Prostate gland (tissue), 2 donors: ENCODE results near the gene GADL1. TPM values are rescaled to one million over a fixed set of nuclear protein-coding genes. Genes with fewer than 3 reads are reported as not detected.

Source experiments
- DNase-seq: peaks from one replicate; pipeline ENCODE4 v3.0.0-alpha.2; 2019; ENCODE audit warnings: low spot score
- H3K27ac ChIP-seq, 2 donors: fragments of 200-600 bp; sonication (generic); 2 replicates each; pipeline ENCODE4 v1.5.1; 2017 to 2019
- H3K27me3 ChIP-seq: fragments of 200-600 bp; sonication (generic); replicated peaks from 2 replicates; pipeline ENCODE4 v1.5.1; 2019; ENCODE audit not compliant: insufficient read depth
- H3K36me3 ChIP-seq, 2 donors: fragments of 200-600 bp; sonication (generic); 1 replicate in 1 of 2; 2 replicates in 1 of 2; pipeline versions ENCODE4 v1.5.1 to v1.8.1; 2017 to 2019
- H3K4me1 ChIP-seq: fragments of 200-600 bp; sonication (generic); replicated peaks from 2 replicates; pipeline ENCODE4 v1.5.1; 2019
- H3K4me3 ChIP-seq, 2 donors: fragments of 200-600 bp; sonication (generic); 2 replicates each; pipeline ENCODE4 v1.5.1; 2017 to 2019
- H3K9me3 ChIP-seq: fragments of 200-600 bp; sonication (generic); 2 replicates; pipeline ENCODE4 v1.5.1; 2017
- POLR2A ChIP-seq: fragments of 450-650 bp; IDR thresholded peaks from one replicate; pipeline ENCODE4 v1.6.1; 2016; ENCODE audit warnings: antibody characterized with exemption, mild to moderate bottlenecking
- POLR2AphosphoS5 ChIP-seq: sonication (generic); formaldehyde crosslinking; IDR thresholded peaks from one replicate; pipeline ENCODE4 v1.6.1; 2017; ENCODE audit warnings: antibody characterized with exemption
- WGBS: methylation state at CpG from one replicate; pipeline ENCODE4 v1.1.5; 2018; 5-methylcytosine and 5-hydroxymethylcytosine counted together
- intact Hi-C: fragments of 100-400 bp; cut with DNase I; formaldehyde crosslinking; loops from one replicate; pipeline ENCODE4 v1.14.2; 2022
- total RNA-seq, 2 donors: library from RNA; depleted of rRNA; stranded (reverse); fragments of >200 nt; gene quantifications; one replicate each; pipeline ENCODE4 v1.1.0, GENCODE V29; 2016
- TF ChIP-seq, protein P1 (sequence below), 4 experiments: fragments of 200-600 bp in 2 of 4; fragments of 450-650 bp in 2 of 4; sonication (generic) in 2 of 4; IDR thresholded peaks; 1 replicate in 3 of 4; 2 replicates in 1 of 4; pipeline ENCODE4 v1.5.1; 2016 to 2019; ENCODE audit warnings: antibody characterized with exemption in 4 of 4, mild to moderate bottlenecking in 2 of 4, moderate library complexity in 2 of 4

Gene GADL1
- total RNA-seq, 2 donors from 2014 or later = not detected

DNA sequence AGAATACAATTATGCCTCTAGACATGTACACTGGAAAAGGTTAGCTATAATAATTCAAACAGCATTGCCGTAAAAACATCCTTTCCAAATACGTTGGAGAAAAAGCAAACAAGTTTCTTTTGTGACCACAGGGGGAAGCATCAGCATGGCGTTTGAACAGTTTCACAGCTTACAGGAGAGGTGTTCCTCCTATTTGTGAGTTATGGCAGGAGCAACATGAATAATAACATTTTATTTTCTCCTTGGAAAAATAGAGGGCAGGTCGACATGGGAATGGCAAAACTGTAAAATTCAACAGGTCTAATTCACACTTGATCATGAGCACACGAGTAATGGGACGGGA, 39.7 kb upstream of the GADL1 start:
- H3K9me3 ChIP-seq = no peaks in the 10 kb centered on the region
- TF ChIP-seq, protein P1, sequence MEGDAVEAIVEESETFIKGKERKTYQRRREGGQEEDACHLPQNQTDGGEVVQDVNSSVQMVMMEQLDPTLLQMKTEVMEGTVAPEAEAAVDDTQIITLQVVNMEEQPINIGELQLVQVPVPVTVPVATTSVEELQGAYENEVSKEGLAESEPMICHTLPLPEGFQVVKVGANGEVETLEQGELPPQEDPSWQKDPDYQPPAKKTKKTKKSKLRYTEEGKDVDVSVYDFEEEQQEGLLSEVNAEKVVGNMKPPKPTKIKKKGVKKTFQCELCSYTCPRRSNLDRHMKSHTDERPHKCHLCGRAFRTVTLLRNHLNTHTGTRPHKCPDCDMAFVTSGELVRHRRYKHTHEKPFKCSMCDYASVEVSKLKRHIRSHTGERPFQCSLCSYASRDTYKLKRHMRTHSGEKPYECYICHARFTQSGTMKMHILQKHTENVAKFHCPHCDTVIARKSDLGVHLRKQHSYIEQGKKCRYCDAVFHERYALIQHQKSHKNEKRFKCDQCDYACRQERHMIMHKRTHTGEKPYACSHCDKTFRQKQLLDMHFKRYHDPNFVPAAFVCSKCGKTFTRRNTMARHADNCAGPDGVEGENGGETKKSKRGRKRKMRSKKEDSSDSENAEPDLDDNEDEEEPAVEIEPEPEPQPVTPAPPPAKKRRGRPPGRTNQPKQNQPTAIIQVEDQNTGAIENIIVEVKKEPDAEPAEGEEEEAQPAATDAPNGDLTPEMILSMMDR (IDR thresholded peaks at IDR 0.05) = peak in 2 of 4 experiments; percentile 50 to 56
- no peak for TF ChIP-seq POLR2A
- DNase-seq = no peak
- H3K4me3 ChIP-seq = no peak overlapping the region
- no peaks in the 10 kb centered on the region for H3K36me3 ChIP-seq
- no peaks in the 10 kb centered on the region for H3K4me1 ChIP-seq
- H3K27me3 ChIP-seq = no peaks in the 10 kb centered on the region
- 14% methylated on average over 6 of the region's 6 CpGs for WGBS
- intact Hi-C loops = no loop called here
- H3K27ac ChIP-seq = no peak overlapping the region

DNA sequence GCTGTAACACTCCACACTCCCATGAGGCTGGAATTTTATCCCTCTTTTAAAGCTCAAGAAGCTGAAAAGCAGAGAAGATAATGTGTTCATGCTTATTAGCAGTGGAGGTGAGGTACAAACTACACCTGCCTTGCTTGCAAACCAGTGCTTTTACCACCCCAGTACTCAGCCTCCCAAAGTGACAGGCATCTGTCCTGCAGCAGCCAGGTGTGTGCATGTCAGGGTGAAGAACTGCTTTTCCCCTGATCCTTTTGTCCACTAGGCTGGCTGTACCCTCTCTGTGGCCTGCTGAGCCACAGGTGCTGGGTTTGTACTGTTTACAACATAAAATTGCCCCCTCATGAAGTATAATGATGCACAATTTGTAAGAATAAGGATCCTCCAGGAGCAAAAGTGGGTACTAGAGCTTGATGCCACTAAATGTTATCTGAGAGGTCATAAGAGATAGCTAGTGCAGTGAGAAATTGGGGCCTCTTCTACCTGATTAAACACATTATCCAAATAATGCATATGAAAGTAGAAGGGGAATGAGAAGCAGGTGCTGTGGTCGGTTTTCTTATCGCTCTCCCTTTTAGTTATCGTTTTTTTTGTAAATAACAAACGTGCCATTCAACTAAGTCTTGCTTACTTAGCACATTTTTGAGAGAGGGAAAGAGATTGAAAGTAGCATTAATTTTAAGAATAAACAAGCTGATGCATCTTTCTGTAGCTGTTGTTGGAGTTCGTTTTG, 39.2 kb upstream of the GADL1 start:
- no peak overlapping the region for H3K27ac ChIP-seq
- H3K4me1 ChIP-seq = no peaks in the 10 kb centered on the region
- 30% methylated on average over 5 of the region's 5 CpGs for WGBS
- DNase-seq = no peak
- no peaks in the 10 kb centered on the region for H3K36me3 ChIP-seq
- no peaks in the 10 kb centered on the region for H3K9me3 ChIP-seq
- intact Hi-C loops = no loop called here
- H3K27me3 ChIP-seq = no peaks in the 10 kb centered on the region
- no peak for TF ChIP-seq POLR2AphosphoS5
- TF ChIP-seq POLR2A = no peak
- TF ChIP-seq, protein P1 (IDR thresholded peaks at IDR 0.05) = no peak
- H3K4me3 ChIP-seq = no peak overlapping the region

DNA sequence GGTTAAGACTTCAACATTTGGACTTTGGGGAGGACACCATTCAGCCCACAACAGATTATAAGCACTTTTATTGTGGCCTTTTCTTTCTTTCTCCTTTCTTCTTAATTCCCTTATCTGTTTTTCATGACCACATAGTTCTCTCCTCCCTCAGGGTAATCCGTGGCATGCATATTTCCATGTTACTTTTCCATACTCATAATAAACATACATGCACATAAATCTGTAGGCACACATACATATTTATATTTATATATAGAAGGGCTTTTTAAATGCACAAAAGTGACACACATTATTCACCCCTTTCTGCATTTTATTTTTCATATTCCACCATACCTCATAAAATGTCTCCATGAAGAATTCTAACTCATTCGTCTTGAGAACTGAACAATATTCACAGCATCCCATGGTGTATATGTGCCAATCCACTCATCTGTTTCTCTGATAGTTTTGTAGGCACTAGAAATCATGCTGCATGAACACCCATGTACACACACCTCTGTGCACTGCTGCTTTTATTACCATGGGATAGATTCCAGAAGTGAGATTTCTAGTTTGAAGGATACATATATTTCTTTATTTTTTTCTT, 38.1 kb upstream of the GADL1 start:
- Histone ChIP-seq H3K36me3 (no peaks in the 10 kb centered on the region), H3K9me3 (no peaks in the 10 kb centered on the region), H3K27ac (no peak overlapping the region), H3K4me3 (no peak overlapping the region), H3K27me3 (no peaks in the 10 kb centered on the region), H3K4me1 (no peaks in the 10 kb centered on the region)
- TF ChIP-seq POLR2AphosphoS5 (no peak), POLR2A (no peak)
- TF ChIP-seq, protein P1 (IDR thresholded peaks at IDR 0.05) = no peak
- 69% methylated on average over 2 of the region's 2 CpGs for WGBS
- no peak for DNase-seq
- intact Hi-C loops = no loop called here

DNA sequence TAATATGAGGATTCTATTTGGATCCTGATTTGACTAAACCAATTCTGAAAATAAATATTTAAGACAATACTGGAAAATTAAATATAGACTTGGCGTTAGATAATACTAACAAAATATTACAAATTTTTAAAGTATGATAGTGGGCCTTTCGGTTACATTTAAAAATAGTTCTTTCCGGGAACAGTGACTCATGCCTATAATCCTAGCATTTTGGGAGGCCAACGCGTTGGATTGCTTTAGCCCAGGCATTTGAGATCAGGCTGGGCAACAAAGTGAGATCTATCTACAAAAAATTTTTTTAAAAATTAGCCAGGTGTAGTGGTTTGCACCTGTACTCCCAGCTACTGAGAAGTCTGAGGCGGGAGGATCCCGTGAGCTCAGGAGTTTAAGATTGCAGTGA, 30.3 kb upstream of the GADL1 start:
- no peak overlapping the region for H3K4me3 ChIP-seq
- TF ChIP-seq POLR2AphosphoS5 = no peak
- H3K27ac ChIP-seq = no peak overlapping the region
- DNase-seq = no peak
- H3K9me3 ChIP-seq = no peaks in the 10 kb centered on the region
- H3K4me1 ChIP-seq = no peaks in the 10 kb centered on the region
- 83% methylated on average over 7 of the region's 7 CpGs for WGBS
- intact Hi-C loops = no loop called here
- H3K36me3 ChIP-seq = no peaks in the 10 kb centered on the region
- no peaks in the 10 kb centered on the region for H3K27me3 ChIP-seq

DNA sequence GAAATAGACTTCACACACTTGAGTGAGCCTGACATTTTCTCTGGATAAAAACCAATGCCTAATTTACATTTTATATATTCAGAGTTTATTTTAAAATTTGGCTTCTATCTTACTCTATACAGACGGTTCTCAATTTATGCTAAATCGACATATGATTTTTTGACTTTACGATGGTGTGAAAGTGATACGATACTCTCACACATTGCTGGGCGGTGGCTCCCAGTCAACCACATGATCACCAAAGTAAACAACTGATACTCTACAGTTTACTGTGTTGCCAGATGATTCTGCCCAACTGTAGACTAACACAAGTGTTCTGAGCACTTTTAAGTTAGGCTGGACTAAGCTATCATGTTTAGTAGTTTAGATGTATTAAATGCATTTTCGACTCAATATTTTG, 25.1 kb upstream of the GADL1 start:
- no peaks in the 10 kb centered on the region for H3K9me3 ChIP-seq
- 86% methylated on average over 6 of the region's 6 CpGs for WGBS
- intact Hi-C loops = no loop called here

More for the DNA sequence above, 25.1 kb upstream of the GADL1 start:
- Histone ChIP-seq H3K36me3 (no peaks in the 10 kb centered on the region), H3K27me3 (no peaks in the 10 kb centered on the region), H3K27ac (no peak overlapping the region), H3K4me3 (no peak overlapping the region), H3K4me1 (no peaks in the 10 kb centered on the region)
- TF ChIP-seq POLR2A (no peak), POLR2AphosphoS5 (no peak)
- TF ChIP-seq, protein P1 (IDR thresholded peaks at IDR 0.05) = no peak
- no peak for DNase-seq
